OCI-LY1 (cell line): ENCODE measurements around the gene NOXO1.

Source experiments
- CTCF ChIP-seq: fragments of 200-600 bp; sonication (generic), shearing (Covaris generic); IDR thresholded peaks from 2 replicates; pipeline ENCODE4 v1.5.1; 2017; ENCODE audit warnings: mild to moderate bottlenecking, antibody characterized with exemption, low read length, moderate library complexity, mixed read lengths
- EZH2 ChIP-seq: fragments of 200-600 bp; sonication (generic), shearing (Covaris generic); IDR thresholded peaks from 2 replicates; pipeline ENCODE4 v1.8.0; 2017; ENCODE audit warnings: borderline replicate concordance, mixed run types, mild to moderate bottlenecking, antibody characterized with exemption, low read length, moderate library complexity, mixed read lengths

GRCh38 chr16:2019921-2020831 lies 38.9 kb upstream of the NOXO1 start:
- TF ChIP-seq EZH2 (no peak), CTCF (no peak)
